Skeletal muscle tissue (tissue), 4 donors: Measurements from ENCODE around the gene IRF4. TPM values are rescaled to one million over a fixed set of nuclear protein-coding genes. Genes with fewer than 3 reads are reported as not detected.

Source experiments
- H3K27ac ChIP-seq: one replicate; pipeline ENCODE4 v1.7.0; 2013; ENCODE audit warnings: mild to moderate bottlenecking, low read depth, low read length, inconsistent platforms
- H3K27me3 ChIP-seq, 3 donors: one replicate each; pipeline ENCODE4 v1.7.0; 2013; ENCODE audit warnings: low read length in 3 of 3; ENCODE audit not compliant: control insufficient read depth in 3 of 3, insufficient read depth in 3 of 3
- H3K36me3 ChIP-seq, 3 donors: one replicate each; pipeline ENCODE4 v1.7.0; 2013; ENCODE audit warnings: low read length in 3 of 3; ENCODE audit not compliant: control insufficient read depth in 3 of 3, insufficient read depth in 3 of 3
- H3K4me1 ChIP-seq, 3 donors: one replicate each; pipeline ENCODE4 v1.7.0; 2013; ENCODE audit warnings: low read length in 3 of 3, mild to moderate bottlenecking in 3 of 3; ENCODE audit not compliant: control insufficient read depth in 3 of 3, insufficient read depth in 3 of 3
- H3K4me3 ChIP-seq, 3 donors: one replicate each; pipeline ENCODE4 v1.7.0; 2013; ENCODE audit warnings: low read length in 3 of 3
- H3K9ac ChIP-seq, 3 donors: one replicate each; pipeline ENCODE4 v1.7.0; 2013; ENCODE audit warnings: low read length in 3 of 3, mild to moderate bottlenecking in 3 of 3, moderate library complexity in 2 of 3, low read depth in 1 of 3
- H3K9me3 ChIP-seq, 3 donors: one replicate each; pipeline ENCODE4 v1.7.0; 2013; ENCODE audit warnings: low read length in 3 of 3; ENCODE audit not compliant: control insufficient read depth in 3 of 3
- total RNA-seq: library from RNA; depleted of rRNA; stranded (reverse); fragments of >200 nt; gene quantifications from one replicate; pipeline ENCODE4 v1.2.3, GENCODE V29; 2014
- donor health status: Osteomylitis.

Gene IRF4
- total RNA-seq, 1 donor from 2014 or later: 3.1 TPM

- H3K27ac ChIP-seq: no peak overlapping the region
- peaks cover 2 to 7% (median 4%) of the 10 kb centered on the region in 3 donors for H3K4me1 ChIP-seq
- no peaks in the 10 kb centered on the region for H3K9me3 ChIP-seq
- no peaks in the 10 kb centered on the region for H3K36me3 ChIP-seq
- peaks cover 6 to 33% (median 32%) of the 10 kb centered on the region in 3 donors for H3K27me3 ChIP-seq
- H3K4me3 ChIP-seq: no peak overlapping the region
- H3K9ac ChIP-seq: no peak overlapping the region
Measured at GRCh38 chr6:449057-449430, 57.5 kb downstream of the IRF4 start.

DNA sequence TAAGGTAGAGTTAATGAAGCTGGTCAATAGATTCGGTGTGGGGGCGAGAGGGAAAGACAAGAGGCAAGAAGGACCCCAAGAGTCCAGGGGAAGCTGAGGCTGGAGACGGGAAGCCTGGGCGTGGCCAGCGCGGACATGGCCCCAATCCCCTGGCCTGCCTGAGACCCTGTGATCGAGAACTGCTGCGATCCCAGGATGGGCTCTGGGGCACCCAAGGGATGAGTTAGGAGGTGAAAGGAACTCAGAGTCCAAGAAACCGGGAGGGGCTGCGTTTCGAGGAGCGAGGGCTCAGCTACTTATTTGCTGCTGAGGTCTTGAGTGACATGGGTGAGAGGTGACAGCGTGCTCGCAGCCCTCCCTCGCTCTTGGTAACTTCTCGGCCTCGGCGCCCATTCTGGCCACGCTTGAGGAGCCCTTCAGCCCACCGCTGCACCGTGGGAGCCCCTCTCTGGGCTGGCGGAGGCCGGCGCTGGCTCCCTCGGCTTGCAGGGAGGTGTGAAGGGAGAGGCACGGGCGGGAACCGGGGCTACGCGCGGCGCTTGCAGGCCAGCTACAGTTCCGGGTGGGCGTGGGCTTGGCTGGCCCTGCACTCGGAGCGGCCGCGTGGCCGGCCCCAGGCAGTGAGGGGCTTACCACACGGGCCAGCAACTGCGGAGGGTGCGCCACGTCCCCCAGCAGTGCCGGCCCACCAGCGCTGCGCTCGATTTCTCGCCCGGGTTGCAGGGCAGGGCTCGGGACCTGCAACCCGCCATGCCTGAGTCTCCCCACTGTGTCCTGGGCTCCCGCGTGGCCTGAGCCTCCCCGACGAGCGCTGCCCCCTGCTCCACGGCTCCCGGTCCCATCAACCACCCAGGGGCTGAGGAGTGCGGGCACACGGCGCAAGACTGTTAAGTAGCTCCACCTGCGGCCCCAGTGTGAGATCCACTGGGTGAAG, 58.2 kb downstream of the IRF4 start:
- no peak overlapping the region for H3K27ac ChIP-seq
- no peak overlapping the region for H3K4me3 ChIP-seq
- no peaks in the 10 kb centered on the region for H3K9me3 ChIP-seq
- no peak overlapping the region for H3K9ac ChIP-seq
- H3K4me1 ChIP-seq: peaks cover 2 to 7% (median 4%) of the 10 kb centered on the region in 3 donors
- H3K36me3 ChIP-seq: no peaks in the 10 kb centered on the region
- peaks cover 5 to 30% (median 27%) of the 10 kb centered on the region in 3 donors for H3K27me3 ChIP-seq

GRCh38 chr6:451336-451735, 59.8 kb downstream of the IRF4 start:
- Histone ChIP-seq H3K27me3 (peaks cover 5 to 32% (median 18%) of the 10 kb centered on the region in 3 donors), H3K4me1 (peaks cover 2 to 7% (median 4%) of the 10 kb centered on the region in 3 donors), H3K9me3 (no peaks in the 10 kb centered on the region), H3K9ac (no peak overlapping the region), H3K27ac (no peak overlapping the region), H3K4me3 (no peak overlapping the region), H3K36me3 (no peaks in the 10 kb centered on the region)

- Histone ChIP-seq H3K9me3 (no peaks in the 10 kb centered on the region), H3K4me1 (peaks cover 2 to 7% (median 4%) of the 10 kb centered on the region in 3 donors), H3K27ac (no peak overlapping the region), H3K36me3 (no peaks in the 10 kb centered on the region), H3K27me3 (peaks cover 5 to 26% (median 18%) of the 10 kb centered on the region in 3 donors), H3K9ac (no peak overlapping the region), H3K4me3 (no peak overlapping the region)
Measured at GRCh38 chr6:451847-452246, 60.3 kb downstream of the IRF4 start.

- no peak overlapping the region for H3K27ac ChIP-seq
- no peaks in the 10 kb centered on the region for H3K36me3 ChIP-seq
- H3K9me3 ChIP-seq: no peaks in the 10 kb centered on the region
- H3K9ac ChIP-seq: no peak overlapping the region
- H3K4me3 ChIP-seq: no peak overlapping the region
- peaks cover 2 to 7% (median 4%) of the 10 kb centered on the region in 3 donors for H3K4me1 ChIP-seq
- H3K27me3 ChIP-seq: peaks cover 5 to 23% (median 18%) of the 10 kb centered on the region in 3 donors
Measured at GRCh38 chr6:452301-453067, 60.9 kb downstream of the IRF4 start.

- H3K9me3 ChIP-seq: no peaks in the 10 kb centered on the region
- no peak overlapping the region for H3K4me3 ChIP-seq
- H3K27me3 ChIP-seq: peaks cover 5 to 23% (median 18%) of the 10 kb centered on the region in 3 donors
- H3K27ac ChIP-seq: no peak overlapping the region
- no peak overlapping the region for H3K9ac ChIP-seq
- H3K4me1 ChIP-seq: peaks cover 2 to 7% (median 4%) of the 10 kb centered on the region in 3 donors
- no peaks in the 10 kb centered on the region for H3K36me3 ChIP-seq
Measured at GRCh38 chr6:453152-453551, 61.6 kb downstream of the IRF4 start.

DNA sequence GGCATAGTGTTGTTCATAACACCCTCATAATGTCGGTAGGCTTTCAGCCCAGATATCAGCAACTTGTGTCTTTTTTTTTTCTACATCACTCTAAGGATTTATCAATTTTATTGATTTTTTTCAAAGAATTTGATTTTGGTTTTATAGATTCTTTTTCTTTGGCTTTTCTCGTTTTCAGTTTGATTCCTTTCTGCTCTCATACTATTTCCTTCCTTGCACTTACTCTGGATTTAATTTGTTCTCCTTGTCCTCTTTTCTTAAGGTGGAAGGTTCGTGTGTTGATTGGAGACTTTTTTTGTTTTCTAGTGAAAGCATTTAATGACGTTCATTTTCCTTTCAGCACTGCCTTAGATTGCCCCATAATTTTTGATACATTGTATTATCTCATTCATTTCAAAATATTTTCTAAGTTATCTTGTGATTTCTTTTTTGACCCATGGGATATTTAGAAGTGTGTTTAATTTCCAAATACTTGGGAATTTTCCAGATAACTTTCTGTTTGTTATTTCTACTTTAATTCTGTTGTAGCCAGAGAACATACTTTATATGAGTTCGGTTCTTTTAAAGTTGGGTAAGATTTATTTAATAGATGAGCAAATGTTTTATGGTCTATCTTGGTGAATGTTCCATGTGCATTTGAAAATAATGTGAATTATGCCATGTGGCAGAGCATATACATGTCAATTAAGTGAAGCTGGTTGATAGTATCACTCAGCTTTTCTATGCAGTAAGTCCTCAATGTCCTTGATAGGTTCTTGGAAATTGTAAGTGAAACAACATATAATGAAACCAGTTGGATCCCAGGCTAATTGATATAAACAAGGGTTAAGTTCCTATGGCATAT, 62.8 kb downstream of the IRF4 start:
- Histone ChIP-seq H3K27ac (no peak overlapping the region), H3K4me1 (peaks cover 2 to 7% (median 4%) of the 10 kb centered on the region in 3 donors), H3K27me3 (peaks cover 5 to 19% (median 18%) of the 10 kb centered on the region in 3 donors), H3K4me3 (no peak overlapping the region), H3K9ac (no peak overlapping the region), H3K9me3 (no peaks in the 10 kb centered on the region), H3K36me3 (no peaks in the 10 kb centered on the region)

DNA sequence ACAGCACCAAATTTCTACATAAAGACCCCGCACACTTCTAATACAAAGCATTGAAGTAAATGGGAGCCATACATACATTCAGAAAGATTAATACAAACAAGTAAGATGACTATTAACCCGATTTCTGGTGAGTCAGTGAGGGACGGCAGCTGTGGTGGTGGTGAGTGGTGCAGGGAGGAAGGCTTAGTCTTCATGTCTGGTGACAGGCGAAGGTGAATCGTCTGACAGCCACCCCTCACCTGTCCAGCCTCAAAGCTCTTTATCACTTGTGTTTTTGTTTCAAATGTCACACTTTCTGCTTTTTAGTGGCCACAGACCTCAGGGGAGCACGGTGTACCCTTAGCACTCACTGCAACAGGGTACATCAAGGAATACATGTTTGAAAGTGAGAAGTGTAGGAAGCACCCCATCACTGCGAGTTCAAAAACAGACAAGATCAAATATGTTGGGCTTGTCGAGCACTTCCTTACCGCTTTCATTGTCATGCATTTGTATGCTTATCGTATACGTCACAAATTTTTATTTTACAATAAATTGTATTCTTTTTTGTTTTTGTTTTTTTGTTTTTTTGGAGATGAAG, 63.5 kb downstream of the IRF4 start:
- no peaks in the 10 kb centered on the region for H3K36me3 ChIP-seq
- no peak overlapping the region for H3K27ac ChIP-seq
- H3K4me1 ChIP-seq: peaks cover 2 to 7% (median 4%) of the 10 kb centered on the region in 3 donors
- H3K27me3 ChIP-seq: peaks cover 5 to 19% (median 18%) of the 10 kb centered on the region in 3 donors
- H3K9ac ChIP-seq: no peak overlapping the region
- H3K4me3 ChIP-seq: no peak overlapping the region
- no peaks in the 10 kb centered on the region for H3K9me3 ChIP-seq

DNA sequence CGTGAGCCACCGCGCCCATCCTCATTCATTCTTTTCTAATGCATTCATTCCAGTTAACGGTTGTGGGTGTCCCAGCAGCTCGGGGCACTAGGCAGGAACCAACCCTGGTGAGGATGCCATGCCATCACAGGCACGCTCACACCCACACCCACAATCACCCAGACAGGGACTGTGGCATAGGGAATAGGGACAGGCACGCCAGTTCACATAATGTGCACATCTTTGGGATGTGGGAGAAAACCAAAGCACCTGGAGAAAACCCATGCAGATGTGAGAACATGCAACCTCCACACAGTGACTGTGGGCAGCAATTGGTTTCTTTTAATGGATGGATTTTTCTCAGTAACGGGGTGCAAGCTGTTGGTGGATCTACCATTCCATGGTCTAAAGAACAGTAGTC, 64.3 kb downstream of the IRF4 start:
- Histone ChIP-seq H3K36me3 (no peaks in the 10 kb centered on the region), H3K9ac (no peak overlapping the region), H3K27me3 (peaks cover 5 to 19% (median 18%) of the 10 kb centered on the region in 3 donors), H3K9me3 (no peaks in the 10 kb centered on the region), H3K4me3 (no peak overlapping the region), H3K27ac (no peak overlapping the region), H3K4me1 (peaks cover 2 to 7% (median 4%) of the 10 kb centered on the region in 3 donors)
